Right renal cortex interstitium (tissue), 3 donors: ENCODE measurements around the gene VPS26A. TPM values are rescaled to one million over a fixed set of nuclear protein-coding genes. Genes with fewer than 3 reads are reported as not detected.
"Not testable (repeated sequence)": the region's sequence is repeated elsewhere in the genome, so short reads cannot be mapped to it uniquely, and the experiment has no call there.

Experiments
- DNase-seq, 3 donors: peaks; one replicate each; pipeline ENCODE4 v3.0.0-alpha.2; 2013; ENCODE audit warnings: low read depth in 3 of 3, low spot score in 2 of 3
- polyA plus RNA-seq, 3 donors: library from polyadenylated mRNA; unstranded; fragments of 120-200 nt; gene quantifications; one replicate each; pipeline ENCODE4 v1.2.1, GENCODE V29; 2013; ENCODE audit not compliant: insufficient read length in 3 of 3

Gene VPS26A
- polyA plus RNA-seq, 3 donors = 85.5 to 95.3 (median 89.2) TPM

- no peak for DNase-seq
Observed at GRCh38 chr10:69172241-69172982, 48.4 kb downstream of the VPS26A start.

- DNase-seq = not testable (repeated sequence)
Observed at GRCh38 chr10:69175326-69175725, 51.3 kb downstream of the VPS26A start.

DNA sequence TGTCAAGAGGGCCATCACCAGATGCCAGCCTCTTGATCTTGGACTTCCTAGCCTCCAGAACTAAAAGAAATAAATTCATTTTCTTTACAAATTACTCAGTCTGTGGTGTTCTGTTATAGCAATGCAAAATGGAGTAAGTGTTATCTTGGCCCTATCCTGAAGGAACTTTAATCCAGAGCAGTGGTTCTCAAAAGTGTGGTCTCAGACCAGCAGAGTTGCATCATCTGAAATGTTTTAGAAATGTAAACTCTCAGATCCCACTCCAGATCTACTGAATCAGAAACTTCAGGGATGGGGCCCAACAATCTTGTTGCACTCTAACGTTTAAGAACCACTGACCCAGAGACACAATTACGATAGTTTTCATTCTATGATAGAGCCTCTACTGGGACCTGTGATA is 52.8 kb downstream of the VPS26A start:
- DNase-seq = no peak

DNA sequence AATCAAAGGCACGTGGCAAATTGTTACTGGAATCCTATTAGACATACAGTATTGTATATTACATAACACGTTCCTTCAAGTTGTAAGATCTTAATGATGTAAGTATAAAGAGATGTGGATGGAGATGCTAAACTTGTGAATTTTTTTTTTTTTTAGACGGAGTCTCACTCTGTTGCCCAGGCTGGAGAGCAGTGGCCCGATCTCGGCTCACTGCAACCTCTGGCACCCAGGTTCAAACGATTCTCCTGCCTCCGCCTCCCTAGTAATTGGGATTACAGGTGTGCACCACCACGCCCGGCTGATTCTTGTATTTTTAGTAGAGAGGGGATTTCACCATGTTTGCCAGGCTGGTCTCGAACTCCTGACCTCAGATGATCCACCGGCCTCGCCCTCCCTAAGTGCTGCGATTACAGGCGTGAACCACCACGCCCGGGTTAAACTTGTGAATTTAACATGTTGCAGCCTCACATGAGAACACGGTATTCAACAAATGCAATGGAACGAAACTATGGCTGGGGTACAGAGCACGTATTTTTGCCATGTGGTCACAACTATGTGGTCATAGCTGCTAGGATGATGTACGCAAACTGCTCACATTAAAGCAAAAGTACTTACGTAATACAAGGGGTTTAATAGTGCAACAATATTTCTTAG is 55.2 kb downstream of the VPS26A start:
- DNase-seq = no peak

DNA sequence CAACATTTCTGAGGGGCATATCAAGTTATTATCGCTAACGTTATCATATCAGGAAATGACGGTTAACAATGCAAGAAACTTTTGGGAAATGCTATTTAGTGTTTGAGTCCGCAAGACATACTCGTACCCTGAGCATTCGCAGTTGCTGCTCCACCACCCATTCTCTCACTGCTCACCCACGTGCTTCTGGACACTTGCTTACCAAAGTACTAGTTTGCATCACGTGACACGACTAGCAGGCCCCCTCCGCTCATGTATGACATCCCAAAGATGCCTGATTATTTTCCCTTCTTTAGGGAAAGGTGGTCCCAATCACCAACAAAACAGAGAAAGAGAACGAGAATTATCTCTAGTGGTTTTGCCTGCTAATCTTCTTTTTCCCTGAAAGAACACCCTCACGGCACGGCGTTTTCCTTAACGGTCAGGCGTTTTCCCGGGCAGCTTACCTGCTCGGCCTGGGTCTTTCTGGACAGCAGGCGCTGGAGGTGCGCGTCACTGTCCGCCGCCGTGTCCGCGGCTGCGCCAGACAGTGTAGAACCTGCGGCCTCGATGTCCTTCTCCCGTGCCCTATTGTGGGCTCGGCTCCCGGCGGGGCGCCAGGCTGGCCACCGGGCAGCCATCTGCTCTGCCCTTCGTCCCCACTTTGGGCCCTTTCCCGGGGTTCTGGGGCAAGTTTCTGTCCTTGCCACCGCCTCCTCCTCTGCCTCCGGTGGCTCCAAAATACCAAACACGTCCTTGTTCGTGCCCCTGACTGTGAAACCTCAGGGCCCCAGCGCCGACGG is 56.0 kb downstream of the VPS26A start, which contains the start of gene SUPV3L1:
SUPV3L1 (plus strand) TSS at position 492 of the 782 bp plus-strand sequence; CDS start at position 550, 58 bp downstream.
- DNase-seq = peak; percentile 92 to 99 (median 95)

- no peak for DNase-seq
Observed at GRCh38 chr10:69180525-69181204, 56.7 kb downstream of the VPS26A start.

- no peak for DNase-seq
Observed at GRCh38 chr10:69181433-69181832, 57.5 kb downstream of the VPS26A start.

DNA sequence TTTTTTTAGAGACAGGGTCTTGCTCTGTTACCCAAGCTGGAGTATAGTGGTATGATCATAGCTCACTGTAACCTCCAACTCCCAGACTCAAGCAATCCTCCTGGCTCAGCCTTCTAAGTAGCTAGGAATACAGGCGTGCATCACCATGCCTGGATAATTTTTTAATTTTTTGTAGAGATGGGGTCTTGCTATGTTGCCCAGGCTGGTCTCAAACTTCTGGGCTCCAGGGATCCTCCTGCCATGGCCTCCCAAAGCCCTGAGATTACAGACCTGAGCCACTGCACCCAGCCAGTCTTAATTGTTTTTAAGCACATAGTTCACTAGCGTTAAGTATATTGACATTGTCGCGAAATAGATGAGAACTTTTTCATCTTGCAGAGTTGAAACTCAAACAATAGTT is 58.0 kb downstream of the VPS26A start:
- DNase-seq = no peak

- DNase-seq = no peak
Observed at GRCh38 chr10:69186524-69186923, 62.5 kb downstream of the VPS26A start.

- DNase-seq = no peak
Observed at GRCh38 chr10:69201045-69201444, 77.1 kb downstream of the VPS26A start.

- DNase-seq = no peak
Observed at GRCh38 chr10:69202332-69202731, 78.4 kb downstream of the VPS26A start.

GRCh38 chr10:69208761-69209160 is 84.8 kb downstream of the VPS26A start:
- DNase-seq = no peak

DNA sequence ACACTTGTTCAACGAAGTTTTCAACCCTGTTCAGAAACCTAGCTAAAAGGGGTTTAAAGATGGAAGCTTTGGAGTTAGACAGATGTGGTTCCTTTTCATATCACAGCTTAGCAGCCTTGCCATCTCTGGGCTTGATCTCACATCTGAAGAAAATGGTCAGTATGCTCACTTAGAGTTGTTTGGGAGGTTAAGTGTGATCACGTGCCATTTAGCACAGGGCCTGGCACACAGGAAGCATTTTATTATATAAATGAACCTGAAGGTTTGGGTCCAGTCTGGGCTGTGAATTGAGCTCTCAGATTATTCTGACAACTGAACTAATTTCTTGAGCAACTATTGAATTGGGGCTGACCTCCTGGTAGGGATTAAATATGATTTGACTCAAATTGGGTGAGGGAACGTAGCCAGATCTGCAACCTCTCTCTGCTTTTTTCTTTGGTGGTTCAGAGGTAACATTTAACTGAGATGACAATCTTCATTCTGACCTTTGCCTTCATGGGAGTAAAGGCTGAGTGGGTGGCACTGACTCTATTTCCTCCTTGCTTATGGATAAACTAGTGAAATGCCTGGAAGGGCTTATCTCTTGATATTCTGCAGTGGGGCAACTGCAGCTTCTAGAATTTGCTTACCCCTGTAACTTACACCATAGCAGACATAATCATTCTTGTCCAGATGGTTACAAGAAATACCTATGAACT is 86.0 kb downstream of the VPS26A start:
- no peak for DNase-seq

- no peak for DNase-seq
Observed at GRCh38 chr10:69211104-69211503, 87.1 kb downstream of the VPS26A start.

GRCh38 chr10:69211524-69211923 is 87.5 kb downstream of the VPS26A start:
- DNase-seq = no peak

- DNase-seq = no peak
Observed at GRCh38 chr10:69213591-69214311, 89.8 kb downstream of the VPS26A start.

GRCh38 chr10:69214666-69215131 is 90.7 kb downstream of the VPS26A start:
- DNase-seq = no peak

DNA sequence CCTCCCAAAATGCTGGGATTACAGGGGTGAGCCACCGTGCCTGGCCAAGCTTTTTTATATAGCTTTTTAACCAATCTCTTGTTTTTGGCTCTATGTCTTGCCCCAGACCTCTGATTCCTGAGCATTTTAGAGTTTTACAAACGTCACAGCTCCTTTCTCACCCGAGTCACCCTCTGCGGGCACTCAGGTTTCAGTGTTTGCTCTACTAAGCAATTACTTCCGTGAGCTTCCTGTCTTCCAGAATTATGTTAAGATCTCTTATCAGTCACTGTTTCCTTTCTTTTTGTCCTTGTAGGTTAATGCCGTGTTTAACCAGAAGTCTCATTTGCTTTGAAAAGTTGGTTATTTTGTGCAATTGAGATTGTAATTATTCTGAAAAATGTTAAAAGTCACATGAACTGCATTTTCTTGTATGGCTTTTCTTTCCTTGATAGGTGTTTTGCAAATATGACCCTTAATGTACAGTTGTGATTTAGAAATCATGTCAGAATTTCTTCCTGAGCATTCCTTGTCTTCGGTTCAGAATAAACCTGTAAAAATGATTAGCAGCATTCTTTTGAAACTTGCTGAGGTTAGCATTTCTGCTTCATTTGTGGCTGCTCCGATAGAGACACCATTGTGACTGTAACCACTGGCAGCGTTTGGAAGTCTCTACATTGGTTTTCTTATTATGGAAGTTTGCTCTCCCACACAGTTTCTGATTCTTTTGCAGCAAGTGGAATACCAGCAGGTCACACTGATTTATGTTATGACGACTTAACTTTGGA is 91.6 kb downstream of the VPS26A start:
- no peak for DNase-seq
